Erythroblast (primary cell): ENCODE measurements around the gene MLNR.

Source experiments
- DNase-seq, 2 experiments: peaks; one replicate each; lab custom pipeline; 2025; lab: John Stamatoyannopoulos, UW
- GATA1 ChIP-seq: IDR thresholded peaks from 2 replicates; pipeline ENCODE4 v1.6.1; 2011; ENCODE audit warnings: low read depth, mild to moderate bottlenecking, control low read depth, low read length, moderate library complexity
- POLR2A ChIP-seq: IDR thresholded peaks from 2 replicates; pipeline ENCODE4 v1.6.1; 2011; ENCODE audit warnings: mild to moderate bottlenecking, low read length

The MLNR gene

GRCh38 chr13:49246850-49247642, 26.9 kb downstream of the MLNR start:
- DNase-seq, result peak in 1 of 2 experiments; percentile 49
- TF ChIP-seq GATA1 (no peak), POLR2A (no peak)

DNA sequence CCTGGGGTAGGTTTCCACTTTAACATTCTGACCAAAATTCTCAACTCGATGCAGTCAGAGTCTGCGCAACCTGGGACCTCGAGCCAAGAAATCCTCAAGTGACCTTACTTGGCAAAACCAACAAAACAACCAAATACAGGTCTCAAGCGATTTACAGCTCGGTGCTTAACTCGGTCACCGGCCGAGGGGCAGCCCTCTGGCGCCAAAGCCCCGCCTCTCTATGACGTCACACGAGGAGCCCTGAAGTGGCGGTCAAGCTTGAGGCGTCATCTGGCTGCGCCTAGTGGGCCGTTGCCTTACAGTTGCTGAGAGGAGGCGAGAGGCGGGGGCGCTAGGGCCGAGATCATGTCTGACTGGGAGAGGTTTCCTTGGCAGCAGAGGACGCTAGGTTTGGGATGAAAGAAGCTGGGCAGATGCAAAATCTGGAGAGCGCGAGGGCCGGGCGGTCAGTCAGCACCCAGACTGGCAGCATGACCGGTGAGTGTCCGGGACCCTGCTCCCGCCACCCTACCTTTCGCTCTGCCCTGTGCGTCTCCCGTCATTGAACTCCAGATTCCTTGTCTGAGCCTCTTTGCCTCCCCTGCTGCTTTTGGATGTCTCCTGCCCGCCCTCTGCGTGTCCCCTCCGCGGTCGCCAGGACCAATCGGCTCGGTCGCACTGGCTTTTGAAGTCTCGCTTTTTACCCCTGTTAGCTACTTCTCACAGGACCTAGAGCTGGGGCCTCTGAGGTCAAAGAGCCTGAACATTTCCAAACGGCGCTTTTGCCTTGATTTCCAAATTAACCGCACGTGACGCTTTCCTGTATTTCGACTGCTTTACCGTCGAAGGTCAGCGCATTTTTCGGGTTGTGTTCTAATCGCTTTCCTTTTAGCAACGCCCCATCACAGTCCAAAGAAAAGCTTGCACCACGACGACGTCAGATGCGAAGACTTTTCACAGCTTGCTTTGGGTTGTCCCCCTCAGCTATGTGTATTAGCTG, 27.8 kb downstream of the MLNR start, which contains the start of gene CDADC1:
Gene CDADC1, plus strand, starts transcription at position 283 of the 979 bp plus-strand sequence. Its CDS starts 113 bp downstream, at position 396.
- TF ChIP-seq POLR2A (peak; percentile 96), GATA1 (no peak)
- DNase-seq, result peak; percentile 97

- DNase-seq, result peak in 1 of 2 experiments; percentile 74
- no peak for TF ChIP-seq GATA1
- no peak for TF ChIP-seq POLR2A
Observed at GRCh38 chr13:49248622-49249002, 28.5 kb downstream of the MLNR start.

DNA sequence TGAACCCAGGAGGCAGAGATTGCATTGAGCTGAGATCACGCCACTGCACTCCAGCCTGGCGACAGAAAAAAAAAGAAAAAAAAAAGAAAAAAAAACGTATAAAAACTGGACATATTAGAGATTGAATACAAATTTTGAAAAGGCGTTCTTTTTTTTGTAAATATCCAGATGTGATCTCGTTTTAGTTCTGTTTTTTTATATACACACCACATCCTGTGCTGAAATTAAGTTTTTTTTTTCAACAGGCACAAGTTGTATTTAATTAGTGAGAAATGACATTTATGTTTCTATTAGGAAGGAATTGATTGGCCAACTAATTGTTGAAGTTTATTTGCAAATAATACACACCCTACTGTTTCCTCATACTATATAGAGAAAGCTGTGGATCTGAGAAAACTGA, 31.2 kb downstream of the MLNR start:
- TF ChIP-seq POLR2A (no peak), GATA1 (no peak)
- no peak for DNase-seq

DNA sequence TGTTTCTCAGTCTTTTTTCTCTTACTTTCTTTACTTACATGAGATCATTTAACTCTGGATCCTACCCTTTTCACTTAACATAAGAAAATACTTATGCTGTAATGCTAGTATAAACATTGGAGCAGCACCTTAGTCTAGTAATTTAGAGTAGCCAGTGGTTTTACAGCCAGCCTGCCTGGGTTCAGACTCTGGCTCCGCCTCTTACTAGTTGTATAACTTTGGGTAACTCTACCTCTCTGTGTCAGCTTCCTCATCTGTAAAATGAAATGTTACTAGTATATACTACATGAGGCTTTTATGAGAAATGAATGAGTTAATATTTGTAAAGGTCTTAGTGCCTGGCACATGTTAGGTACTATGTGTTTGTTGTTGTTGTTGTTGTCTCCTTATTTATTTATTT, 33.2 kb downstream of the MLNR start:
- TF ChIP-seq GATA1 (no peak), POLR2A (no peak)
- DNase-seq, result no peak

DNA sequence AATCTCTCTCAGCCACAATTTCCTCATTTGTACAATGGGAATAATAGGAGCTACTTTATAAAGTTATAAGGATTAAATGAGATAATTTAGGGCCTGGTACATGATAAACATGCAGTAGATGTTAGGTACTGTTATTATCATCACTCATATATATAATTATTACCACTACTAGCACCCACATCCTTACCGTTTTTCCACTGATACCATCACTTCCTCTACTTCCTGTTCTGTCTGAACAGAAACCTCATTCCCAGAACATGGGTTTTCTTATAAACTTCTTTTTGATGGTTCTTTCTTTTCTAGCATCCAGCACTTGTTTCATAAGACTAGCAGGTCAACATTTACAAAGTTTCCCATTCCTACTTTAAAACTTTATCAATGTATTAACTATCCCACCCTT, 33.9 kb downstream of the MLNR start:
- no peak for TF ChIP-seq GATA1
- no peak for TF ChIP-seq POLR2A
- DNase-seq, result no peak

DNA sequence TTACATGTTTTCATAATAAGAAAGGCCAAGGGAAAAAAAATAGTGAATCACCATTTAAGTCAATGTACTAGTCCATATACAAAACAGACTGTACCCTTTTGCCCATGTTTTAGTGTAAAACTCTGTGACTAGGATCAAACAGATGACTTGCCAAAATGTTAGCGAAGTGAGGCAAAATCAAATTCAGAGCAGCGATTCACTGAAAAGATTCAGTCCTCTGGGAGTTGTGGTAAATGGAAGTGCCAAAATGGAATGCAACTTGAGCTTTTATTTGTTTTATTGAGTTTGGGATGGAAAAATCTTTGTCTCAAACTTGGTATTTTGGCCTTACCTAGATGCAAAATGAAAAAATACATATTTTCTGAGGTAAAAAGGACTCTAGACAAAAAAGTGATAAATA, 36.7 kb downstream of the MLNR start:
- TF ChIP-seq GATA1 (no peak), POLR2A (no peak)
- DNase-seq, result no peak

DNA sequence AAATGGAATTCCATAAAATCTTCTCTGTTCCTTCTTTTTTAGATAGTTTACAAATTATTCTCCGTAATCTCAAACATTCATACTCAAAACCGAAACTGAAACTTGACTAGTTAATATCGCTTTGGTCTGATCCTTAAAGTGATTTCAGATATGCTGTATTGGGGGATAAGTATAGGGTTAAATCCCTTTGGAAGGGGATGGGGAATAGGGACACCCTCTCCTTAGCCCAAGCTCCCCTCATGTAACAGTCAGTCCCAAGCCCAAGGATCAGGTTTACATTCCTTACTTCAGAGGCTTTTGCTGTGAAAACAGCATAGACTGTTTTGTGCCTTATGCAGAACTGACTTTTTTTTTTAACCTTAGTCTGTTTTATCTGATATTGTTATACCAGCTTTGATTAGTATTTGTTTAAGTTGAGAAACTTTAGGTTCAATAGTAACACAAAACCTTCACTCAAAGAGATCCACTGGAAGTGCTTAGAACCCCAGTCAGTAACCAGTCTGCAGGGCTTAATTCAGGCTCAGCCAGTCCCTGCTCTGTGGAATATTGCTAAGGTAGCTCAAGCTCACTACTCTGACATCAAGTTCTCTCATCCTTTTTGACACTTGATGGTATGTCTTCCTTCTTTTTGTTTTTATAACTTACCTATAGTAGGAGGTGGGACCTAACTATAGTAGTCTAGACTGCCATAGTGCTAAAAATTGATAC, 38.1 kb downstream of the MLNR start:
- TF ChIP-seq GATA1 (no peak), POLR2A (no peak)
- DNase-seq, result no peak

- no peak for DNase-seq
- no peak for TF ChIP-seq GATA1
- TF ChIP-seq POLR2A, result no peak
Observed at GRCh38 chr13:49259586-49259985, 39.4 kb downstream of the MLNR start.

DNA sequence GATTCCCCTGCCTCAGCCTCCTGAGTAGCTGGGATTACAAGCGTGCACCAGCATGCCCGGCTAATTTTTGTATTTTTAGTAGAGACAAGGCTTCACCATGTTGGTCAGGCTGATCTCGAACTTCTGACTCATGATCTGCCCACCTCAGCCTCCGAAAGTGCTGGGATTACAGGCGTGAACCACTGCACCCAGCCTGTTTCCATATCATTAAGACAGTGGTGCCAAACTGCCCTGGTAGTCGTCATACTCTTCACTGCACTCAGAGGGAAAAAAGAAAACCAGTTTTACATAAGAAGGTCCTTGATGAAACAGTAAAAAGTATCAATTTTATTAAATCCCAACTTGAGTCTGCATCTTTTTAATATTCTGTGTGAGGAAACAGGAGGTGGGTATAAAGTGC, 42.5 kb downstream of the MLNR start:
- TF ChIP-seq POLR2A (no peak), GATA1 (no peak)
- no peak for DNase-seq

DNA sequence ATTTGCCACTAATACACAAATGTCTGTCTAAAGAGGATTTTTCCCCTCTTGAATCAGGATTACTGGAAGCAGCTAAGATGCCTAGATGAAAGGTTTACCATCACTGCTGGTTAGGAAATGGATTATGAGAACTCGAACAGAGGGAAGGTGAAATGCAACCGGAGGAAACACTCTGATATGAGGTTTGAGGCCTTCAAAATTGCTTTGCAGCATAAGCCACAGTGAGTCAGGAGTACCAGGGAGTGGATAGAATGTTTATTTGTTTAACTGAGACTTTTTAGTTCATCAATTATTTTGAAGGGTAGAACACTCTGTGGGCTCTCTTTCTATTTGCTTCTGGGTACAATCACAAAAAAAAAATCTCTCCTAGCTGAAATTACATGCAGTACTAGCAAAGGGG, 45.7 kb downstream of the MLNR start:
- no peak for DNase-seq

DNA sequence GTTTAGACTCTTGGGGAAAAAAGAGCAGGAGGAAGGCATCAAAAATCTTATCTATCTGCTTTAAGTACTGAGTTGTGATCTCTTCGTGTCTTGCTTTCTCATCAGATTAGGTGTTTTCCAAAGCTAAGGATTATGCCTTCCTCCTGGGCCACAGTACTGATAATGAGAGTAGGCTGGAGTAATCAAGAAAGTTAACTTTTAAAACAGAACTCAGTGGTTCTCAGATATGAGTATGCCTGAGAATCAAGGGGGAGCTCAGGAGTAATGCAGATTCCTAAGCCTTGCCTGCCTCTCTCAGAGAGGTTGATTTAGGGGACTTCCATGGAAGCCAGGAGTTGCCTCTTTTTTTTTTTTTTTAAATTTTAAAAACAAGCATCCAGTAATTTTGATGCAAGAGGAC, 51.1 kb downstream of the MLNR start:
- no peak for DNase-seq
- no peak for TF ChIP-seq GATA1
- no peak for TF ChIP-seq POLR2A

More for the DNA sequence above, 45.7 kb downstream of the MLNR start:
- TF ChIP-seq GATA1 (no peak), POLR2A (no peak)
